Stimulated activated CD8-positive, alpha-beta memory T cell treated with anti-CD3 and anti-CD28 coated beads, Interleukin-7, amount 100 ng/mL, for 1 hour (primary cell): ENCODE data around the gene SP2.

Source experiments
- DNase-seq, 2 donors: peaks; one replicate each; pipeline ENCODE4 v3.0.0-alpha.2; 2020; ENCODE audit warnings: low read depth in 2 of 2

SP2 gene

DNA sequence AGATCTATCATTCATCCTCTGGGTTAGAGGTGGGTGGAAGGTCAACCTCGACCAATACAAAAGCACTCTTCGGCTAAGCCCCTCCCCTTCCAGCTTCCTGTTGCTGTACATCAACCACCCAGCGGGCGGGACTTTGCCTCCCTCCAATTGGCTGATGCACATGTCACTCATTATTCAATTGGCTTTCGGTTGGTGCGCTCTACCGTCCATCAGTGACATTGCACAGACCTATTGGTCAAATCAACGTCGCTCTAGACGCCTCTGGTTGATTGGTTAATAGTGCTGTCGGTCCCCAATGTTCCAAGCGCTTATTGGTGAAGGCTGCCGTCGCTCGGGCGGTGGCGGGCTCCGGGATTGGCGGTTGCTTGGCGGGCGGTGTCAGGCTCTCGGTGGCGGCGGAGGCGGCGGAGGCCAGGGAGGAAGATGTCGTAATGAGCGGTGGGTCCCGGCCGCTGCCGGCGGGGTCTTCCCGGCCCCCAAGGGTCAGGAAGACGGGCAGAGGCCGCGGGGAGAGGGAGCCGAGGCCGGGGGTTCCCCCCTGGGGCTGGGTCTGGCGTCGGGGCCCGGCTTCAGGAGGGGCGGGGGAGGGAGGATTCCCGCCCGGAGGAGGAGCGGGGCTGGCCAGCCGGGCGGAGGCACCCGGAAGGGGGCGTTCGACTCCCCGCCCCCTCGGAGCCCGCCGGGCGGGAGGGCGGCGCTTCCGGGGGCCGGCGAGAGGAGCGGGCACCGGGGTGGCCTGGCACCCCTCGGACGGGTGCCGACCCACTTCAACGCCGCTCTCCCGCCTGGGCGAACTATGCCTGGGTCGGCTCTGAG, at the start of gene SP2:
SP2 (plus strand) TSS at position 381 of the 816 bp plus-strand sequence; CDS start at position 432, 51 bp downstream.
- DNase-seq = peak; percentile 99

GRCh38 chr17:47846716-47847340, 49.2 kb upstream of the SP2 start:
- no peak for DNase-seq

- no peak for DNase-seq
Measured at GRCh38 chr17:47847341-47848197, 48.5 kb upstream of the SP2 start.

DNA sequence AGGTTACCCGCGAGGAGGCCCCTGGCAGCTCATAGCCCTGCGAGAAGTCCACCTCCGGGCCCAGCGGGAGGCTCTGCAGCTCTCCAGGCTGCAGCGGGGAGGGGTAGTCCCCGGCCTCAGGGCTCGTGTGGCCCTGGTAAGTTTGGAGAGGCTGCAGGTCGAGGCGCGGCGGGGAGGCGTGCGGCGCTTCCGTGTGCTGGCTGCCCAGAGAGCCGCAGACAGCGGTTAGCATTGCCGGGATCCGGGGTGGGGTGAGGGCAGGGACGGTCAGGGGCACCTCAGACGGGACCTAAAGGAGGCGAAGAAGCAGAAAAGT, 47.9 kb upstream of the SP2 start:
- no peak for DNase-seq

DNA sequence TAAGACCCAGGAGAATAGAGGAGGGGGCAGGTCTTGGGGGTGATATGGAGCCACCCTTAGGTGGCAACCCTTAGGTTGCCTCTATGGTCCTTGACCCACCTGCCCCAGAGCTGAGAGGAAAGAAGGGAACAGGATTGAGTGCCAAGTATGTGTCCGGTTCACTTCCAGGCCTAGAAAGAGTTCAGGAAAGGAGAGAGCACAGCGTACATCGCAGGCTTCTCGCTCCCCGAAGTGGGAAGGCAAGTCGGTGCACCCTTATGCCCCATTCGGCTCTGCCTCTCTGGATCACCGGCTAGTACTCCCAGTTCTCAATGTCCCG, 45.7 kb upstream of the SP2 start:
- DNase-seq = no peak

- DNase-seq = peak; percentile 34 to 37
Measured at GRCh38 chr17:47850692-47851573, 45.1 kb upstream of the SP2 start, which contains the start of gene SP6. TSS of gene SP6 (minus strand) at chr17:47851163. CDS start at chr17:47848429, 2,734 bp downstream.

DNA sequence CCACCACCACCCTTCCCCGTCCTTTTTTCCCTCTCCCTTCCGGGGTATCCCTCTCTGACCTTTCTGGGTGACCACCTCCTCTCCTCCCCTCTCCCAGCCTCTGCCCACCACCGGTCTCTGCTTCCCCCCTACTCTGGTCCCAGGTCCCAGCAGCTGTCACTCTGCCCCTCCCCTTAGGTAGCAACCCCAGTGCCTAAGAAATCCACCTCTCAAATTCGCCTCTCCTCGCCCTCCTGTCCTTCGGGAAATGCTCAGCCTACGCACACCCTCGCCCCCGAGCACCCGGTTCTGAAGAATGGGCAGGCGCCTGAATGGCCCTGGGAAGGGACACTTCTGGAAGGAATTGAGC, 44.3 kb upstream of the SP2 start:
- no peak for DNase-seq

DNA sequence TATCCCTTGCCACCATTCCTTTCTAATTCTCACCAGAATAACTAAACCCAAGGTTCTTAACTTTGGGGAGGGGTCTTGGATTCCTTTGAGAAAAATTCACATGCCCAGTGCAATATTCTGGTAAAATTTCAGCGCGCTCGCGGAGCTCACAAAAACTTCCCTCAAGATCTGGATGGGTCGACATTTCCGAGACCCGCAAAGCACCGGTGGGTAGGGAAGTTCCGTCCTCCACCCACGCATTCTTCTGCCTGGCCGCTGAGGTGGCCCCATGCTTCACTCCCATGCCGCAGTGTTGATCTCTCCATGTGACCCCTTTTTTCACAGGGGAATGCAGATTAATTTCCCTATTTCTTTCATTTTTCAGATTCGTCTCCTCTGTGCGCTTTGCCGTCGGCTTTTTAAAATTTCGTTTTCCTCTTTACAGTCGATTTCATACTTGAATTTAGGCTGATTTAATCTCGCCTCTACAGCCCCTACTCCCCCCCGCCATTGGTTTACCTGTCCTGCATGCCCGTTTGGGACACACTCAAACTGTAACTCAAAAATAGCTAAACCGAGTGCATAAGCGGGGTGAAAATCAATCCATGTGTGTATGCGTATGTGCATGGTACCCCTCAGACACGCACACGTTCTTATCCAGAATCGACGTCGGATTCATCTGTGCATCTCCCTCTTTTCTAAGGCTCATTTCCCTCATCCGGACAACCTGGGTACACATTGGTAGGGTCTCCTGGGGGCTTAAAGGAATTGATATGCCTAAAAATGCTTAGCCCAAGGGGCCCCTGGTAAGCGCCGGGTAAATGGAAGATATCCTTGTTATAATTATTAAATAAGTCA, 43.7 kb upstream of the SP2 start:
- DNase-seq = no peak

DNA sequence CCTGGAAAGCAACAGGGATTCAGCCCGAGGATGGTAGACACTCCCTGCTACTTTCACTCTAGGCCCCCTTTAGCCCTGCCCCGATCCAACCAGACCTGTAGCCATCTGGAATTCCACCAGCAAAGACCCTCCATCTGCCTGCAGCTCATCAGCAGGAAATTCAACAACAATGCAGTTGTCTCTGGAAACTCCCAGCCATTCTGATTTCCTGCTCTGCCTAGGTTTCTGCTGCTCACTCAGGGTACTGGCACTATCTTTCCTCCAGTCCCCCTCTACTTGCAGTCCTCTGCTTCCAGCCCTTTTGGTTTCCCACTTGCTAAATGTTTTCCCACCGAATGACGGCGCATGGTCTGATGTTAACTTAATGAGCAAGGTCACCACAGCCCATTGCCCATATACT, 42.4 kb upstream of the SP2 start:
- no peak for DNase-seq

- DNase-seq = no peak
Measured at GRCh38 chr17:47855737-47856136, 40.3 kb upstream of the SP2 start.

DNA sequence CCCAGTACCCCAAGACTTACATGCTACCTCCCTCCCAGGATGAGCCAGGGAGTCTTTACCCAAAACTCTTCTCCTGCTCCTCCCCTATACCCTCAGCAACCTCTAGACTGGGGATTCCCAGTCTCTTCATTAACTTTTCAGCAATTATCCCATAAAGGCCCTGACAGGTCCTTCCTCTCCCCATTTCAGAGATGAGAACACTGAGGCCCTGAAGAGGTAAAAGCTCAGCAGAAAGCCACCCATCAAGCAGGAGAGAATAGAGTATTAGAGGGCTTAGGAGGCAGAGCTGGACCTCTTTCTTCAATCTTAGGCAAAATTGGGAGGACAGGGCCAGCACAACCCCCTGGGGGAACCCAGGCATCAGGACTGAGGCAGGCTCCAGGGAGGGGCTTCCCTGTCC, 39.2 kb upstream of the SP2 start:
- DNase-seq = no peak

GRCh38 chr17:47857551-47858455, 38.2 kb upstream of the SP2 start:
- no peak for DNase-seq

GRCh38 chr17:47860386-47860785, 35.6 kb upstream of the SP2 start:
- DNase-seq = no peak

GRCh38 chr17:47862621-47863440, 33.2 kb upstream of the SP2 start:
- no peak for DNase-seq

- no peak for DNase-seq
Measured at GRCh38 chr17:47864791-47865216, 31.2 kb upstream of the SP2 start.

DNA sequence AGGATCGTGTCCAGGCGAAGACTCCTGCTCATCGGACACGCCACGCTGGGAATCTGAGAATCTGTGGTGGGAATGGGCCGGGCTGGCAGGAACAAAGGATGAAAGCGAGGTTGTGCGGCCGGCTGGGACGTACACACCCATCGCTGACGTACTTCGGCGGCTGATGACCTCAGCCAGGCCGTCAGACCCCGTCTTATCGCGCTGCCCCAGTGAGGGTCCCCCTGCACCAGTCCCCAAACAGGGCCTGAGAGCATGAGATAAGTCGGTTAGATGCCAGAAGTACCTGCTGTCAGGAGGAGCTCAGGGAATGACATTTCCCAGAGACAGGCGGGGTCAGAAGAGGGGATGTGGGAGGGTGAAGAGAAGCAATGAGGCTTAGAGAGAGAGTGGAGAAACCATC, 29.1 kb upstream of the SP2 start:
- no peak for DNase-seq

GRCh38 chr17:47867813-47868533, 28.1 kb upstream of the SP2 start:
- DNase-seq = no peak

- no peak for DNase-seq
Measured at GRCh38 chr17:47869114-47869513, 26.9 kb upstream of the SP2 start.
